Smooth muscle cell (in vitro differentiated cells): Measurements from ENCODE around the gene NPAS3. TPM values are rescaled to one million over a fixed set of nuclear protein-coding genes. Genes with fewer than 3 reads are reported as not detected.

ENCODE experiments used
- DNase-seq: peaks from one replicate; lab custom pipeline; 2025; ENCODE audit not compliant: unreplicated experiment; lab: John Stamatoyannopoulos, UW
- H2AFZ ChIP-seq: fragments of 200-600 bp; sonication (generic); 2 replicates; pipeline ENCODE4 v1.6.0; 2016; ENCODE audit warnings: antibody characterized with exemption, low read depth, mild to moderate bottlenecking
- H3F3A ChIP-seq: fragments of 200-600 bp; sonication (generic); 2 replicates; pipeline ENCODE4 v1.6.0; 2017; ENCODE audit warnings: antibody characterized with exemption, low read depth
- H3K27ac ChIP-seq: fragments of 200-600 bp; sonication (generic); 2 replicates; pipeline ENCODE4 v1.5.1; 2016; ENCODE audit warnings: low read depth, mild to moderate bottlenecking
- H3K27me3 ChIP-seq: fragments of 200-600 bp; sonication (generic); 2 replicates; pipeline ENCODE4 v1.6.1; 2016; ENCODE audit warnings: low read depth, mild to moderate bottlenecking
- H3K36me3 ChIP-seq: fragments of 200-600 bp; sonication (generic); 2 replicates; pipeline ENCODE4 v1.5.1; 2016; ENCODE audit warnings: low read depth
- H3K4me1 ChIP-seq: fragments of 200-600 bp; sonication (generic); 2 replicates; pipeline ENCODE4 v1.5.1; 2016; ENCODE audit warnings: low read depth
- H3K4me2 ChIP-seq: fragments of 200-600 bp; sonication (generic); 2 replicates; pipeline ENCODE4 v1.6.0; 2016; ENCODE audit warnings: mild to moderate bottlenecking
- H3K4me3 ChIP-seq: fragments of 200-600 bp; sonication (generic); 2 replicates; pipeline ENCODE4 v1.5.1; 2016; ENCODE audit warnings: mild to moderate bottlenecking
- H3K79me2 ChIP-seq: fragments of 200-600 bp; sonication (generic); 2 replicates; pipeline ENCODE4 v1.6.0; 2016; ENCODE audit warnings: low read depth, mild to moderate bottlenecking
- H3K9ac ChIP-seq: fragments of 200-600 bp; sonication (generic); 2 replicates; pipeline ENCODE4 v1.6.0; 2016; ENCODE audit warnings: low read depth
- H3K9me3 ChIP-seq: fragments of 200-600 bp; sonication (generic); replicated peaks from 2 replicates; pipeline ENCODE4 v1.5.1; 2016; ENCODE audit warnings: low read depth
- H4K20me1 ChIP-seq: fragments of 200-600 bp; sonication (generic); 2 replicates; pipeline ENCODE4 v1.6.0; 2016; ENCODE audit warnings: low read depth
- whole genome bisulfite sequencing: methylation state at CpG from one replicate; pipeline ENCODE4 v1.1.7; 2016; ENCODE audit warnings: low lambda C conversion rate; 5-methylcytosine and 5-hydroxymethylcytosine counted together
- polyA plus RNA-seq: library from polyadenylated mRNA; unstranded; fragments of >200 nt; fragmentation: Nextera tagmentation; extraction: Ambion mirVana; gene quantifications from 2 replicates; pipeline ENCODE4 v1.2.1, GENCODE V29; 2016
- total RNA-seq: library from RNA; depleted of rRNA; stranded (reverse); fragments of >200 nt; gene quantifications from 2 replicates; pipeline ENCODE4 v1.2.3, GENCODE V29; 2014
- TF ChIP-seq, protein P1 (sequence below): fragments of 200-600 bp; sonication (generic); IDR thresholded peaks from 2 replicates; pipeline ENCODE4 v1.5.1; 2017; ENCODE audit warnings: borderline replicate concordance, mild to moderate bottlenecking, antibody characterized with exemption; ENCODE audit not compliant: insufficient read depth, poor library complexity, severe bottlenecking

NPAS3 gene
- total and polyA plus RNA-seq, 2 experiments from 2014 or later, result 0.79 to 2.0 TPM

- Histone ChIP-seq H3K4me3 (no peak overlapping the region), H3K27ac (peak overlapping the region; percentile 75), H3F3A (peaks cover 8% of the 10 kb centered on the region), H2AFZ (peak overlapping the region; percentile 33), H4K20me1 (no peaks in the 10 kb centered on the region), H3K36me3 (no peaks in the 10 kb centered on the region), H3K4me2 (peak overlapping the region; percentile 62), H3K9me3 (no peaks in the 10 kb centered on the region), H3K9ac (no peak overlapping the region), H3K79me2 (no peaks in the 10 kb centered on the region), H3K27me3 (no peaks in the 10 kb centered on the region), H3K4me1 (peaks cover 25% of the 10 kb centered on the region)
- 41% methylated on average over 6 of the region's 6 CpGs for WGBS
- TF ChIP-seq, protein P1, sequence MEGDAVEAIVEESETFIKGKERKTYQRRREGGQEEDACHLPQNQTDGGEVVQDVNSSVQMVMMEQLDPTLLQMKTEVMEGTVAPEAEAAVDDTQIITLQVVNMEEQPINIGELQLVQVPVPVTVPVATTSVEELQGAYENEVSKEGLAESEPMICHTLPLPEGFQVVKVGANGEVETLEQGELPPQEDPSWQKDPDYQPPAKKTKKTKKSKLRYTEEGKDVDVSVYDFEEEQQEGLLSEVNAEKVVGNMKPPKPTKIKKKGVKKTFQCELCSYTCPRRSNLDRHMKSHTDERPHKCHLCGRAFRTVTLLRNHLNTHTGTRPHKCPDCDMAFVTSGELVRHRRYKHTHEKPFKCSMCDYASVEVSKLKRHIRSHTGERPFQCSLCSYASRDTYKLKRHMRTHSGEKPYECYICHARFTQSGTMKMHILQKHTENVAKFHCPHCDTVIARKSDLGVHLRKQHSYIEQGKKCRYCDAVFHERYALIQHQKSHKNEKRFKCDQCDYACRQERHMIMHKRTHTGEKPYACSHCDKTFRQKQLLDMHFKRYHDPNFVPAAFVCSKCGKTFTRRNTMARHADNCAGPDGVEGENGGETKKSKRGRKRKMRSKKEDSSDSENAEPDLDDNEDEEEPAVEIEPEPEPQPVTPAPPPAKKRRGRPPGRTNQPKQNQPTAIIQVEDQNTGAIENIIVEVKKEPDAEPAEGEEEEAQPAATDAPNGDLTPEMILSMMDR, result no peak
- DNase-seq, result no peak
These were observed 838.2 kb downstream of the NPAS3 start for GRCh38 chr14:33776871-33777270.

- H3K27me3 ChIP-seq, result no peaks in the 10 kb centered on the region
- H3K79me2 ChIP-seq, result no peaks in the 10 kb centered on the region
- peaks cover 8% of the 10 kb centered on the region for H3F3A ChIP-seq
- TF ChIP-seq, protein P1, result no peak
- no peak overlapping the region for H3K4me3 ChIP-seq
- H3K36me3 ChIP-seq, result no peaks in the 10 kb centered on the region
- H3K27ac ChIP-seq, result peak overlapping the region; percentile 75
- H3K4me2 ChIP-seq, result peak overlapping the region; percentile 62
- no peaks in the 10 kb centered on the region for H4K20me1 ChIP-seq
- no peak for DNase-seq
- peaks cover 19% of the 10 kb centered on the region for H3K4me1 ChIP-seq
- H3K9me3 ChIP-seq, result no peaks in the 10 kb centered on the region
- 3% methylated on average over 7 of the region's 7 CpGs for WGBS
- no peak overlapping the region for H3K9ac ChIP-seq
- H2AFZ ChIP-seq, result peak overlapping the region; percentile 33
These were observed 839.0 kb downstream of the NPAS3 start for GRCh38 chr14:33777681-33778080.

DNA sequence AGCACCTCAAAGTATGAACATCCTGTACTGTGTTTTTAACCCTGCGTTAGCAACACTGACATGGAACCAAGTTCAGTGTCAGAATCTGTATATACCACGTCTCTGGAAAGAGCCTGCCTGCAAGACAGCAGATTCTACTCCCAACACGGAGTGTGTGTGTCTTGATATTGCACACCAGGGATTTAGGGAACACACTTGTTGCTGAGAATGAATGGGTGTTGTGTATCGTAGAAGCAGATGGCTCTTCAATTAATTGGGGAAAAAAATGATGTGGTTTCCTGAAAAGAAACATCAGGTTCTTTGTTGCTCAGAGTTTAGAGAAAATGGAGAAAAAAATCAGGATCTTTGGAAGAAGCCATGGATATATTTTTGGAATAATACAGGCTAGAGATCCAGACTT is 841.4 kb downstream of the NPAS3 start:
- DNase-seq, result no peak
- no peak overlapping the region for H3K9ac ChIP-seq
- no peaks in the 10 kb centered on the region for H3K9me3 ChIP-seq
- H4K20me1 ChIP-seq, result no peaks in the 10 kb centered on the region
- H3K4me3 ChIP-seq, result no peak overlapping the region
- H3K27me3 ChIP-seq, result no peaks in the 10 kb centered on the region
- H2AFZ ChIP-seq, result no peak overlapping the region
- H3K27ac ChIP-seq, result no peak overlapping the region
- peaks cover 8% of the 10 kb centered on the region for H3F3A ChIP-seq
- TF ChIP-seq, protein P1, result no peak
- peaks cover 15% of the 10 kb centered on the region for H3K4me1 ChIP-seq
- 88% methylated on average over 4 of the region's 4 CpGs for WGBS
- H3K79me2 ChIP-seq, result no peaks in the 10 kb centered on the region
- H3K36me3 ChIP-seq, result no peaks in the 10 kb centered on the region
- no peak overlapping the region for H3K4me2 ChIP-seq

- DNase-seq, result no peak
- TF ChIP-seq, protein P1, result no peak
These were observed 842.6 kb downstream of the NPAS3 start for GRCh38 chr14:33781236-33781635.

More at GRCh38 chr14:33781236-33781635, 842.6 kb downstream of the NPAS3 start:
- no peaks in the 10 kb centered on the region for H3K27me3 ChIP-seq
- no peak overlapping the region for H3K4me2 ChIP-seq
- no peaks in the 10 kb centered on the region for H3K36me3 ChIP-seq
- no peak overlapping the region for H3K4me3 ChIP-seq
- H3F3A ChIP-seq, result peaks cover 10% of the 10 kb centered on the region
- H4K20me1 ChIP-seq, result no peaks in the 10 kb centered on the region
- no peaks in the 10 kb centered on the region for H3K79me2 ChIP-seq
- H3K4me1 ChIP-seq, result peaks cover 20% of the 10 kb centered on the region
- H3K9me3 ChIP-seq, result no peaks in the 10 kb centered on the region
- H2AFZ ChIP-seq, result no peak overlapping the region
- 81% methylated on average over 2 of the region's 2 CpGs for WGBS
- no peak overlapping the region for H3K27ac ChIP-seq
- H3K9ac ChIP-seq, result no peak overlapping the region
